ENCODE measurements around the gene UGT2B7. TPM values are rescaled to one million over a fixed set of nuclear protein-coding genes. Genes with fewer than 3 reads are reported as not detected.
A peak's percentile ranks its signal among the peaks of the same experiment; 100 is the strongest.

UGT2B7 gene
- total RNA-seq, 1 experiment from 2014 or later: not detected

- H3K27ac Mint-ChIP-seq (ENCODE audit: low read depth, unreplicated experiment): no peak overlapping the region
- CTCF ChIA-PET: no interaction called here
- no peak overlapping the region for H3K4me3 Mint-ChIP-seq (ENCODE audit: unreplicated experiment)
- TF ChIP-seq CTCF (IDR thresholded peaks at IDR 0.05; ENCODE audit: unreplicated experiment): no peak
- H3K9me3 Mint-ChIP-seq (ENCODE audit: unreplicated experiment): no peaks in the 10 kb centered on the region
- no peaks in the 10 kb centered on the region for H3K27me3 Mint-ChIP-seq (ENCODE audit: insufficient read depth, unreplicated experiment)
- no peaks in the 10 kb centered on the region for H3K4me1 Mint-ChIP-seq (ENCODE audit: insufficient read depth, unreplicated experiment)
- H3K36me3 Mint-ChIP-seq (ENCODE audit: insufficient read depth, unreplicated experiment): no peaks in the 10 kb centered on the region
- BruUV-seq (replicated peaks): no TSS peak
- DNase-seq (ENCODE audit: unreplicated experiment): no peak
- POLR2A ChIA-PET: no interaction called here
- intact Hi-C loops (cut with micrococcal nuclease): no loop called here
These were observed 57.7 kb downstream of the UGT2B7 start for GRCh38 chr4:69154021-69154420.

- peak; percentile 23 for DNase-seq (ENCODE audit: unreplicated experiment)
- H3K36me3 Mint-ChIP-seq (ENCODE audit: insufficient read depth, unreplicated experiment): no peaks in the 10 kb centered on the region
- no peaks in the 10 kb centered on the region for H3K9me3 Mint-ChIP-seq (ENCODE audit: unreplicated experiment)
These were observed 60.6 kb downstream of the UGT2B7 start for GRCh38 chr4:69156913-69157312.

More at GRCh38 chr4:69156913-69157312, 60.6 kb downstream of the UGT2B7 start:
- H3K27me3 Mint-ChIP-seq (ENCODE audit: insufficient read depth, unreplicated experiment): no peaks in the 10 kb centered on the region
- no peak overlapping the region for H3K27ac Mint-ChIP-seq (ENCODE audit: low read depth, unreplicated experiment)
- H3K4me3 Mint-ChIP-seq (ENCODE audit: unreplicated experiment): no peak overlapping the region
- ChIA-PET CTCF (no interaction called here), POLR2A (no interaction called here)
- intact Hi-C loops (cut with micrococcal nuclease): no loop called here
- no peaks in the 10 kb centered on the region for H3K4me1 Mint-ChIP-seq (ENCODE audit: insufficient read depth, unreplicated experiment)
- TF ChIP-seq CTCF (IDR thresholded peaks at IDR 0.05; ENCODE audit: unreplicated experiment): no peak
- BruUV-seq (replicated peaks): no TSS peak

Other genes with a start within 250 kb of the UGT2B7 start
- not detected in 2 replicates for gene UGT2A3, start 144.7 kb upstream of the UGT2B7 start, total RNA-seq (2022)
- gene UGT2B11, start 118.3 kb downstream of the UGT2B7 start, total RNA-seq (2022): not detected in 2 replicates
- gene UGT2B28, start 184.0 kb downstream of the UGT2B7 start, total RNA-seq (2022): not detected in 2 replicates